NCI-H2029 treated with DMSO at 0.1 percent for 48 hours (cell line): ENCODE measurements around the gene KEAP1.
"Not testable (repeated sequence)": the region's sequence is repeated elsewhere in the genome, so short reads cannot be mapped to it uniquely, and the experiment has no call there.

ENCODE experiments used
- DNase-seq: peaks from one replicate; lab custom pipeline; 2025; lab: John Stamatoyannopoulos, UW

Gene KEAP1

GRCh38 chr19:10503002-10503789, at the start of gene KEAP1:
Gene KEAP1, minus strand, starts transcription at chr19:10503356. Its CDS starts 3,323 bp downstream, at chr19:10500033.
- DNase-seq, result no peak

GRCh38 chr19:10552510-10553053, 49.4 kb upstream of the KEAP1 start:
- DNase-seq, result no peak

- no peak for DNase-seq
These were observed 48.6 kb upstream of the KEAP1 start for GRCh38 chr19:10551698-10552301.

- not testable (repeated sequence) for DNase-seq
These were observed 47.9 kb upstream of the KEAP1 start for GRCh38 chr19:10551006-10551405.

- no peak for DNase-seq
These were observed 47.2 kb upstream of the KEAP1 start for GRCh38 chr19:10550336-10550735.

GRCh38 chr19:10549733-10550132, 46.6 kb upstream of the KEAP1 start:
- no peak for DNase-seq

GRCh38 chr19:10548746-10549276, 45.7 kb upstream of the KEAP1 start:
- DNase-seq, result no peak

GRCh38 chr19:10546817-10547216, 43.7 kb upstream of the KEAP1 start:
- DNase-seq, result no peak

- no peak for DNase-seq
These were observed 41.6 kb upstream of the KEAP1 start for GRCh38 chr19:10544753-10545251.

- DNase-seq, result no peak
These were observed 41.1 kb upstream of the KEAP1 start for GRCh38 chr19:10544242-10544752.

GRCh38 chr19:10543420-10544241, 40.5 kb upstream of the KEAP1 start, which contains the start of gene ATG4D:
Gene ATG4D, plus strand, starts transcription at chr19:10543904. Its CDS starts 187 bp downstream, at chr19:10544091.
- peak; percentile 88 for DNase-seq

GRCh38 chr19:10543059-10543419, 39.9 kb upstream of the KEAP1 start:
- DNase-seq, result no peak

GRCh38 chr19:10539016-10539415, 35.9 kb upstream of the KEAP1 start:
- not testable (repeated sequence) for DNase-seq

- no peak for DNase-seq
These were observed 35.2 kb upstream of the KEAP1 start for GRCh38 chr19:10538204-10538983.

- no peak for DNase-seq
These were observed 34.5 kb upstream of the KEAP1 start for GRCh38 chr19:10537668-10538067.

GRCh38 chr19:10535613-10536012, 32.5 kb upstream of the KEAP1 start:
- no peak for DNase-seq

- no peak for DNase-seq
These were observed 30.7 kb upstream of the KEAP1 start for GRCh38 chr19:10533646-10534386.

- no peak for DNase-seq
These were observed 29.3 kb upstream of the KEAP1 start for GRCh38 chr19:10532457-10532856.

- not testable (repeated sequence) for DNase-seq
These were observed 23.7 kb upstream of the KEAP1 start for GRCh38 chr19:10526887-10527286.

- DNase-seq, result no peak
These were observed 22.5 kb upstream of the KEAP1 start for GRCh38 chr19:10525636-10526035.
